Measurements from ENCODE around the gene KDM6A. TPM values are rescaled to one million over a fixed set of nuclear protein-coding genes. Genes with fewer than 3 reads are reported as not detected.
A peak's percentile ranks its signal among the peaks of the same experiment; 100 is the strongest.

KDM6A gene
- total and polyA plus RNA-seq, 9 of the 15 experiments (the other 6 are each of a cell fraction or from before 2014, with no cell fraction given), result 8.4 to 34.3 (median 22.9) TPM

DNA sequence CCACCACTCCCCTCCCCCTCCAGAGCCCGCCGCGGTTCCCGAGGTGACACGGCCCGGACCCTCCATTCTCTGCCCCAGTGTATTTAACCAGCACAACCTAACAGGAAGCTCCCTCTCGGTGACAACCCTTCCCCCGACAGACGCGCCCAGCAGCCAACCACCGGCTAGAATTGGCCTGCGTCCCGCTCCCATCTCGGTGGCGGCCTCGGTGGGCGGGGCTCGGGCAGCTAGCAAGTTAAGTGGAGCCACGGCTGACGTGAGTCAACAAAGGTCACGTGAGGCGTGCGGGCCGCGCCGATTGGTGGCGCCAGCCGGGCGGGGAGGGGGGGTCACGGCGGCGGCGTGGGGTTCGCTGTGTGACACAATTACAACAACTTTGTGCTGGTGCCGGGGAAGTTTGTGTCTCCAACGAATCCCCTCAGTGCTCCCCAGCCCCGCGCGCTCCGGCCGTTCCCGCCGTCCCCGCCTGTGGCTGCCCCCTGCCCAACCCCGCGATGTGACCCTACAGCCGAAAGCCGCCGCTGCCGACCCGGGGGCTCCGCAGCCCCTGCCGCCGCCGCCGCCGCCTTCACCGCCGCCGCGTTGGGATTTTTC, at the start of gene KDM6A (continued):
- TF ChIP-seq CBFA2T3 (IDR thresholded peaks at IDR 0.05) (no peak), CREB3 (tag; conservative IDR thresholded peaks at IDR 0.05; ENCODE audit: low read depth) (no peak), HMG20A (CRISPR knock-in tag; conservative IDR thresholded peaks at IDR 0.05) (no peak), ZBED1 (IDR thresholded peaks at IDR 0.05) (no peak), NFYB (IDR thresholded peaks at IDR 0.05; ENCODE audit: extremely low read depth, insufficient read length) (peak; percentile 54), NONO (IDR thresholded peaks at IDR 0.05; ENCODE audit: low read depth in 2 of 2, low read length in 1 of 2) (peak in 1 of 2 experiments; percentile 13; a peak in 1 of 4 replicates), RBM25 (IDR thresholded peaks at IDR 0.05; ENCODE audit: low read depth, low read length, severe bottlenecking) (peak; percentile 91), JUND (IDR thresholded peaks at IDR 0.05; ENCODE audit: borderline replicate concordance, low read depth, low read length) (no peak; the same call in 1 of the 2 replicates), JUND (tag; IDR thresholded peaks at IDR 0.05; ENCODE audit: borderline replicate concordance, low read depth, low read length) (peak; percentile 31; the same call in 1 of the 3 replicates), MAX (CRISPR knock-in tag; IDR thresholded peaks at IDR 0.05) (peak; percentile 57; the same call in 1 of the 2 replicates), MBD2 (IDR thresholded peaks at IDR 0.05; ENCODE audit: borderline replicate concordance, low read depth) (peak; percentile 63; the same call in 1 of the 2 replicates), ZNF830 (CRISPR knock-in tag; IDR thresholded peaks at IDR 0.05) (no peak), STAT6 (CRISPR knock-in tag; IDR thresholded peaks at IDR 0.05) (no peak), TFE3 (CRISPR knock-in tag; IDR thresholded peaks at IDR 0.05) (peak; percentile 98), MYC (IDR thresholded peaks at IDR 0.05; ENCODE audit: low read depth, low read length) (peak; percentile 28; the same call in 1 of the 2 replicates), MYC (CRISPR knock-in tag; IDR thresholded peaks at IDR 0.05; ENCODE audit: borderline replicate concordance, low read depth) (no peak)
- TF ChIP-seq, protein P1, sequence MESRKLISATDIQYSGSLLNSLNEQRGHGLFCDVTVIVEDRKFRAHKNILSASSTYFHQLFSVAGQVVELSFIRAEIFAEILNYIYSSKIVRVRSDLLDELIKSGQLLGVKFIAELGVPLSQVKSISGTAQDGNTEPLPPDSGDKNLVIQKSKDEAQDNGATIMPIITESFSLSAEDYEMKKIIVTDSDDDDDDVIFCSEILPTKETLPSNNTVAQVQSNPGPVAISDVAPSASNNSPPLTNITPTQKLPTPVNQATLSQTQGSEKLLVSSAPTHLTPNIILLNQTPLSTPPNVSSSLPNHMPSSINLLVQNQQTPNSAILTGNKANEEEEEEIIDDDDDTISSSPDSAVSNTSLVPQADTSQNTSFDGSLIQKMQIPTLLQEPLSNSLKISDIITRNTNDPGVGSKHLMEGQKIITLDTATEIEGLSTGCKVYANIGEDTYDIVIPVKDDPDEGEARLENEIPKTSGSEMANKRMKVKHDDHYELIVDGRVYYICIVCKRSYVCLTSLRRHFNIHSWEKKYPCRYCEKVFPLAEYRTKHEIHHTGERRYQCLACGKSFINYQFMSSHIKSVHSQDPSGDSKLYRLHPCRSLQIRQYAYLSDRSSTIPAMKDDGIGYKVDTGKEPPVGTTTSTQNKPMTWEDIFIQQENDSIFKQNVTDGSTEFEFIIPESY (CRISPR knock-in tag; IDR thresholded peaks at IDR 0.05), result 0 out of 2 replicates have a peak, but pooled peaks have one; percentile 6
